Astrocyte (in vitro differentiated cells and primary cell): ENCODE measurements around the gene PNPT1.

Experiments
- EZH2 ChIP-seq: IDR thresholded peaks from 2 replicates; pipeline ENCODE4 v1.6.1; 2012; ENCODE audit warnings: mild to moderate bottlenecking, low read length, inconsistent platforms; ENCODE audit not compliant: insufficient read depth
- TF ChIP-seq, protein P1 (sequence below): IDR thresholded peaks from 2 replicates; pipeline ENCODE4 v1.5.1; 2011; ENCODE audit warnings: low read depth, mild to moderate bottlenecking, inconsistent platforms, low read length, moderate library complexity; ENCODE audit not compliant: insufficient read depth

DNA sequence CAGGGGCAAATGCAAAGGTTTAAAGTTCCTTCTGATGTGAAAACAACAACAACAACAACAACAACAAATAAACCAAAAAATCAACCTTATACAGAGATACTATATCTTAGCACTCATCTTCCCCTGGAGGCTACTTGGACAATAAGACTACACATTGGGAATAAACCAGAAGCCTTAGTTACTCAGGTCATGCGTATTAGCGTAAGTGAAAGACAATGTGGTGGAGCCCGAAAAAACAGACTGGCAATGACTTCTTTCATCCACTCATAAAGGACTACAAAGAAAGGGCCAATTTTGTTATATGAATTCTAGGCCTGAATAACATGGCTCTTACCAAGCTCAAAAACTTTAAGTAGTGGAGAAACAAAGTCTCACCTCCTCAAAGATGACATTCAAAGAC, 56.8 kb downstream of the PNPT1 start:
- TF ChIP-seq, protein P1, sequence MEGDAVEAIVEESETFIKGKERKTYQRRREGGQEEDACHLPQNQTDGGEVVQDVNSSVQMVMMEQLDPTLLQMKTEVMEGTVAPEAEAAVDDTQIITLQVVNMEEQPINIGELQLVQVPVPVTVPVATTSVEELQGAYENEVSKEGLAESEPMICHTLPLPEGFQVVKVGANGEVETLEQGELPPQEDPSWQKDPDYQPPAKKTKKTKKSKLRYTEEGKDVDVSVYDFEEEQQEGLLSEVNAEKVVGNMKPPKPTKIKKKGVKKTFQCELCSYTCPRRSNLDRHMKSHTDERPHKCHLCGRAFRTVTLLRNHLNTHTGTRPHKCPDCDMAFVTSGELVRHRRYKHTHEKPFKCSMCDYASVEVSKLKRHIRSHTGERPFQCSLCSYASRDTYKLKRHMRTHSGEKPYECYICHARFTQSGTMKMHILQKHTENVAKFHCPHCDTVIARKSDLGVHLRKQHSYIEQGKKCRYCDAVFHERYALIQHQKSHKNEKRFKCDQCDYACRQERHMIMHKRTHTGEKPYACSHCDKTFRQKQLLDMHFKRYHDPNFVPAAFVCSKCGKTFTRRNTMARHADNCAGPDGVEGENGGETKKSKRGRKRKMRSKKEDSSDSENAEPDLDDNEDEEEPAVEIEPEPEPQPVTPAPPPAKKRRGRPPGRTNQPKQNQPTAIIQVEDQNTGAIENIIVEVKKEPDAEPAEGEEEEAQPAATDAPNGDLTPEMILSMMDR, result no peak
- TF ChIP-seq EZH2, result no peak
